OCI-LY7 (cell line): ENCODE data around the gene SBF2. TPM values are rescaled to one million over a fixed set of nuclear protein-coding genes. Genes with fewer than 3 reads are reported as not detected.

ENCODE experiments used
- BruUV-seq: library from RNA; stranded (reverse); fragments of 400-500 nt; replicated peaks from 2 replicates; lab custom pipeline; 2021; lab: Mats Ljungman, UMichigan
- CTCF ChIA-PET: fragments of 300-600 bp; sonication (Branson Sonifier 250); formaldehyde crosslinking; loops from one replicate; lab custom pipeline; 2022; ENCODE audit warnings: antibody characterized with exemption; ENCODE audit not compliant: unreplicated experiment; lab: Charles Lee
- POLR2A ChIA-PET: fragments of 300-600 bp; sonication (Branson Sonifier 250); formaldehyde crosslinking; loops from one replicate; lab custom pipeline; 2022; ENCODE audit warnings: antibody characterized with exemption; lab: Charles Lee
- DNase-seq: peaks from one replicate; pipeline ENCODE4 v3.0.0-alpha.2; 2015; ENCODE audit warnings: low spot score
- H2AFZ ChIP-seq: fragments of 200-600 bp; sonication (generic), shearing (Covaris generic); 2 replicates; pipeline ENCODE4 v1.6.1; 2014; ENCODE audit warnings: mild to moderate bottlenecking, antibody characterized with exemption, low read length, moderate library complexity
- H3K27ac ChIP-seq: fragments of 200-600 bp; sonication (generic); 2 replicates; pipeline ENCODE4 v1.5.1; 2014; ENCODE audit warnings: mixed run types, low read depth, mild to moderate bottlenecking, moderate library complexity, low read length, inconsistent platforms; ENCODE audit not compliant: poor library complexity, severe bottlenecking
- H3K36me3 ChIP-seq: fragments of 200-600 bp; sonication (generic); 2 replicates; pipeline ENCODE4 v1.6.1; 2014; ENCODE audit warnings: mild to moderate bottlenecking, antibody characterized with exemption, low read length, moderate library complexity, mixed read lengths; ENCODE audit not compliant: insufficient read depth
- H3K4me1 ChIP-seq: fragments of 200-600 bp; sonication (generic); 2 replicates; pipeline ENCODE4 v1.5.1; 2014; ENCODE audit warnings: mild to moderate bottlenecking, low read length; ENCODE audit not compliant: insufficient read depth, poor library complexity, severe bottlenecking
- H3K4me2 ChIP-seq: fragments of 200-600 bp; sonication (generic); 2 replicates; pipeline ENCODE4 v1.6.1; 2014; ENCODE audit warnings: mild to moderate bottlenecking, low read length
- H3K4me3 ChIP-seq: fragments of 200-600 bp; sonication (generic); 2 replicates; pipeline ENCODE4 v1.5.1; 2014; ENCODE audit warnings: mild to moderate bottlenecking, low read depth, low read length; ENCODE audit not compliant: poor library complexity, severe bottlenecking
- H3K79me2 ChIP-seq: fragments of 200-600 bp; sonication (generic); 2 replicates; pipeline ENCODE4 v1.6.1; 2016; ENCODE audit warnings: low read depth, mild to moderate bottlenecking, low read length, moderate library complexity, mixed read lengths; ENCODE audit not compliant: insufficient read depth
- H3K9me2 ChIP-seq: fragments of 200-600 bp; sonication (generic); 2 replicates; pipeline ENCODE4 v1.6.1; 2016; ENCODE audit warnings: mild to moderate bottlenecking, low read length, mixed read lengths; ENCODE audit not compliant: insufficient read depth
- H3K9me3 ChIP-seq: fragments of 200-600 bp; sonication (generic); 2 replicates; pipeline ENCODE4 v1.6.1; 2014; ENCODE audit warnings: mild to moderate bottlenecking, mixed run types, low read length, mixed read lengths
- H4K20me1 ChIP-seq: fragments of 200-600 bp; sonication (generic); 2 replicates; pipeline ENCODE4 v1.6.1; 2014; ENCODE audit warnings: mild to moderate bottlenecking, antibody characterized with exemption, low read length, moderate library complexity, mixed read lengths; ENCODE audit not compliant: insufficient read depth
- CTCF ChIP-seq: fragments of 200-600 bp; sonication (generic); conservative IDR thresholded peaks from 2 replicates; pipeline ENCODE4 v1.5.1; 2014; ENCODE audit warnings: mild to moderate bottlenecking, antibody characterized with exemption, low read length, moderate library complexity, mixed read lengths
- EZH2phosphoT487 ChIP-seq: fragments of 200-600 bp; sonication (generic); IDR thresholded peaks from 2 replicates; pipeline ENCODE4 v1.6.1; 2018; ENCODE audit warnings: low read depth, borderline replicate concordance, mild to moderate bottlenecking, mixed run types, antibody characterized with exemption, low read length, moderate library complexity, mixed read lengths
- intact Hi-C: fragments of 100-400 bp; cut with micrococcal nuclease; formaldehyde crosslinking; loops from one replicate; pipeline ENCODE4 v1.10.0; 2022; ENCODE audit not compliant: unreplicated experiment
- total RNA-seq, 2 experiments: library from RNA; depleted of rRNA in 1 of 2; stranded (reverse); fragments of >200 nt in 1 of 2; shearing (Covaris generic) in 1 of 2; gene quantifications; 2 replicates each; pipeline ENCODE4 v1.2.3, GENCODE V29; 2014 to 2022

SBF2 gene
- total RNA-seq, 2 experiments from 2014 or later: 12.9 to 14.3 TPM

DNA sequence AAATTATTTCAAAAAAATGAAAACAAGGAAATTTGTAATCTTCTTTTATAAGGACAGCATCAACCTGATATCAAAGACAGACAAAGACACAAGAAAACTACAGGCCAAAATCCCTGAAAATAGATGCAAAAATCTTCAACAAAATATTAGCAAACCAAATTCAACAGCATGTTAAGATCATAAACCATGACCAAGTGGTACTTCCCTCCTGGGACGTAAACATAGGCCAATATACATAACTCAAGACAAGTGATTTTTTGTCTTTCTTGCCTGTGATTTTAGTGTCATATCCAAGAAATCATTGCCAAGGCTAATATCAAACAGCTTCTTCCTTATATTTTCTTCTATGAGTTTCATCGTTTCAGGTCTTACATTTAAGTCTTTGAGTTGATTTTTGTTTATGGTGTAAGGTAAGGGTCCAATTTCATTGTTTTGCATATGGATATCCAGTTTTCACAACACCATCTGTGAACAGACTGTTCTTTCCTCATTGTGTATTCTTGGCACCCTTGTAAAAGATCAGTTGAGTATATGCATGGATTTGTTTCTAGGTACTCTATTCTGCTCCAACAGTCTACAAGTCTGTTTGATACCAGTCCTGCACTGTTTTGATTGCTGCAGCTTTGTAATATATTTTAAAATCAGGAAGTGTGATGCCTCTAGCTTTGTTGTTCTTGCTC, 50.0 kb downstream of the SBF2 start:
- ChIA-PET CTCF (no interaction called here), POLR2A (interaction anchor here (0.6 to 1.1 kb wide), 2 partner anchors 20 to 35 kb away, joined by 3 to 4 read pairs; no protein-coding TSS in a partner anchor)
- Histone ChIP-seq H3K36me3 (no peaks in the 10 kb centered on the region), H3K79me2 (no peaks in the 10 kb centered on the region), H3K9me3 (no peaks in the 10 kb centered on the region; the same call in 1 of the 2 replicates), H2AFZ (no peak overlapping the region), H3K4me1 (no peaks in the 10 kb centered on the region), H4K20me1 (no peaks in the 10 kb centered on the region), H3K4me2 (no peak overlapping the region), H3K27ac (no peak overlapping the region), H3K4me3 (no peak overlapping the region), H3K9me2 (no peaks in the 10 kb centered on the region)
- no TSS peak for BruUV-seq
- DNase-seq: no peak
- intact Hi-C loops: no loop called here
- no peak for TF ChIP-seq CTCF
- TF ChIP-seq EZH2phosphoT487: no peak

- Histone ChIP-seq H3K4me3 (no peak overlapping the region), H3K9me2 (no peaks in the 10 kb centered on the region), H3K4me1 (no peaks in the 10 kb centered on the region), H3K79me2 (no peaks in the 10 kb centered on the region), H2AFZ (no peak overlapping the region), H3K4me2 (no peak overlapping the region), H3K9me3 (no peaks in the 10 kb centered on the region), H4K20me1 (no peaks in the 10 kb centered on the region), H3K36me3 (no peaks in the 10 kb centered on the region), H3K27ac (no peak overlapping the region)
- intact Hi-C loops: no loop called here
- CTCF ChIA-PET: no interaction called here
- POLR2A ChIA-PET: interaction anchor here (0.6 kb wide), 1 partner anchor 109 kb away, joined by 3 read pairs; no protein-coding TSS in a partner anchor
- BruUV-seq: no TSS peak
- TF ChIP-seq CTCF (no peak), EZH2phosphoT487 (no peak)
- no peak for DNase-seq
Measured at GRCh38 chr11:10236840-10237239, 57.2 kb downstream of the SBF2 start.

DNA sequence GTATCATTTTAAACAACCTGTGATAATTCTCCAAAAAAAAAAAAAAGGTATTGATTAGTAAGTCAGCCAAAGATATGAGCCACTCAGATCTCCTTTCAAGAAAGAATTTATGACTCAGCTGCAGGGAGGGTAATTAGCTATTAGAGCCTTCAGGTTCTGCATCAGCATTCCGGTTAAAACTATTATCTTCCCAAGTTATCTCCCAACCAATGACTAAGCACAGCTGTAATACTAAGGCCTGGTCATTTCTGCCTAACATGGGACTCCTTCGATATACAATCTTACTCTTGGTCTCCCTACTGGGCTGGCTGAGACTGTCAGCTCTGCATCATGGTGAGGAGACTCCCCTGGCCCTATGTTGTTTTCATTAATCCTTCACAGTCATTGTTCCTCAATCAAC, 60.4 kb downstream of the SBF2 start:
- ChIA-PET CTCF (interaction anchor here (1.0 kb wide), 1 partner anchor 74 kb away, joined by 3 read pairs; no protein-coding TSS in a partner anchor), POLR2A (interaction anchor here (0.6 kb wide), 1 partner anchor 1067 kb away, joined by 3 read pairs; no protein-coding TSS in a partner anchor)
- no peaks in the 10 kb centered on the region for H3K36me3 ChIP-seq
- intact Hi-C loops: no loop called here
- no TSS peak for BruUV-seq
- no peak overlapping the region for H3K4me3 ChIP-seq
- H3K4me1 ChIP-seq: no peaks in the 10 kb centered on the region
- H2AFZ ChIP-seq: no peak overlapping the region
- no peaks in the 10 kb centered on the region for H3K79me2 ChIP-seq
- no peak overlapping the region for H3K4me2 ChIP-seq
- no peak overlapping the region for H3K27ac ChIP-seq
- H4K20me1 ChIP-seq: no peaks in the 10 kb centered on the region
- no peaks in the 10 kb centered on the region for H3K9me3 ChIP-seq
- no peak for DNase-seq
- no peaks in the 10 kb centered on the region for H3K9me2 ChIP-seq
- TF ChIP-seq CTCF (no peak), EZH2phosphoT487 (no peak)
